ENCODE data around the gene WNT11. TPM values are rescaled to one million over a fixed set of nuclear protein-coding genes. Genes with fewer than 3 reads are reported as not detected.

The WNT11 gene
- polyA plus RNA-seq, 4 donors: 2.1 to 7.3 (median 3.9) TPM

- FAIRE-seq: no peak
- Histone ChIP-seq H3K27ac (ENCODE audit: low read depth in 1 of 3, low read length in 2 of 3) (peak overlapping the region in 2 of 3 donors; percentile 55 to 80), H3K27me3 (ENCODE audit: control insufficient read depth in 3 of 3, insufficient read depth in 3 of 3, low read length in 3 of 3) (no peaks in the 10 kb centered on the region), H3K36me3 (ENCODE audit: control insufficient read depth in 3 of 3, insufficient read depth in 2 of 3, low read depth in 1 of 3, low read length in 3 of 3) (no peaks in the 10 kb centered on the region), H3K4me3 (ENCODE audit: low read depth in 1 of 3, low read length in 3 of 3) (no peak overlapping the region), H3K9me3 (ENCODE audit: control insufficient read depth in 2 of 2, insufficient read depth in 1 of 2, low read depth in 1 of 2, low read length in 1 of 2) (no peaks in the 10 kb centered on the region), H3K4me1 (ENCODE audit: control insufficient read depth in 3 of 3, insufficient read depth in 2 of 3, low read depth in 1 of 3, low read length in 2 of 3) (peaks cover 0 to 64% (median 0%) of the 10 kb centered on the region in 3 donors)
- no peak for DNase-seq
- WGBS, 3 donors: 88 to 94% (median 90%) methylated on average over 8 of the region's 8 CpGs
Observed at GRCh38 chr11:76229690-76230240, 23.5 kb upstream of the WNT11 start.

GRCh38 chr11:76228875-76229149, 22.5 kb upstream of the WNT11 start:
- Histone ChIP-seq H3K9me3 (ENCODE audit: control insufficient read depth in 2 of 2, insufficient read depth in 1 of 2, low read depth in 1 of 2, low read length in 1 of 2) (no peaks in the 10 kb centered on the region), H3K36me3 (ENCODE audit: control insufficient read depth in 3 of 3, insufficient read depth in 2 of 3, low read depth in 1 of 3, low read length in 3 of 3) (no peaks in the 10 kb centered on the region), H3K4me3 (ENCODE audit: low read depth in 1 of 3, low read length in 3 of 3) (no peak overlapping the region), H3K27ac (ENCODE audit: low read depth in 1 of 3, low read length in 2 of 3) (peak overlapping the region in 2 of 3 donors; percentile 80 to 88), H3K4me1 (ENCODE audit: control insufficient read depth in 3 of 3, insufficient read depth in 2 of 3, low read depth in 1 of 3, low read length in 2 of 3) (peaks cover 0 to 63% (median 0%) of the 10 kb centered on the region in 3 donors), H3K27me3 (ENCODE audit: control insufficient read depth in 3 of 3, insufficient read depth in 3 of 3, low read length in 3 of 3) (no peaks in the 10 kb centered on the region)
- FAIRE-seq: no peak
- 74 to 83% (median 76%) methylated on average over 5 of the region's 5 CpGs for WGBS, 3 donors
- DNase-seq: no peak

- WGBS, 3 donors: 41 to 70% (median 51%) methylated on average over 15 of the region's 15 CpGs
- FAIRE-seq (no peak), DNase-seq (peak; percentile 84 to 95)
- Histone ChIP-seq H3K4me1 (ENCODE audit: control insufficient read depth in 3 of 3, insufficient read depth in 2 of 3, low read depth in 1 of 3, low read length in 2 of 3) (peaks cover 0 to 60% (median 0%) of the 10 kb centered on the region in 3 donors), H3K9me3 (ENCODE audit: control insufficient read depth in 2 of 2, insufficient read depth in 1 of 2, low read depth in 1 of 2, low read length in 1 of 2) (no peaks in the 10 kb centered on the region), H3K4me3 (ENCODE audit: low read depth in 1 of 3, low read length in 3 of 3) (no peak overlapping the region), H3K27ac (ENCODE audit: low read depth in 1 of 3, low read length in 2 of 3) (peak overlapping the region; percentile 72 to 88 (median 80)), H3K27me3 (ENCODE audit: control insufficient read depth in 3 of 3, insufficient read depth in 3 of 3, low read length in 3 of 3) (no peaks in the 10 kb centered on the region), H3K36me3 (ENCODE audit: control insufficient read depth in 3 of 3, insufficient read depth in 2 of 3, low read depth in 1 of 3, low read length in 3 of 3) (no peaks in the 10 kb centered on the region)
Observed at GRCh38 chr11:76228071-76228874, 22.0 kb upstream of the WNT11 start.

GRCh38 chr11:76226626-76227025, 20.3 kb upstream of the WNT11 start:
- peak overlapping the region in 2 of 3 donors; percentile 80 to 88 for H3K27ac ChIP-seq (ENCODE audit: low read depth in 1 of 3, low read length in 2 of 3)
- FAIRE-seq: no peak
- 80 to 97% (median 92%) methylated on average over 3 of the region's 3 CpGs for WGBS, 3 donors

GRCh38 chr11:76225122-76225611, 18.9 kb upstream of the WNT11 start:
- Histone ChIP-seq H3K4me3 (ENCODE audit: low read depth in 1 of 3, low read length in 3 of 3) (no peak overlapping the region), H3K27ac (ENCODE audit: low read depth in 1 of 3, low read length in 2 of 3) (peak overlapping the region in 1 of 3 donors; percentile 81), H3K4me1 (ENCODE audit: control insufficient read depth in 3 of 3, insufficient read depth in 2 of 3, low read depth in 1 of 3, low read length in 2 of 3) (peaks cover 0 to 45% (median 0%) of the 10 kb centered on the region in 3 donors), H3K36me3 (ENCODE audit: control insufficient read depth in 3 of 3, insufficient read depth in 2 of 3, low read depth in 1 of 3, low read length in 3 of 3) (no peaks in the 10 kb centered on the region), H3K9me3 (ENCODE audit: control insufficient read depth in 2 of 2, insufficient read depth in 1 of 2, low read depth in 1 of 2, low read length in 1 of 2) (no peaks in the 10 kb centered on the region), H3K27me3 (ENCODE audit: control insufficient read depth in 3 of 3, insufficient read depth in 3 of 3, low read length in 3 of 3) (no peaks in the 10 kb centered on the region)
- WGBS, 3 donors: 89 to 92% (median 92%) methylated on average over 16 to 17 of the region's 17 CpGs
- DNase-seq (peak in 1 of 2 donors; percentile 66), FAIRE-seq (no peak)

More at GRCh38 chr11:76226626-76227025, 20.3 kb upstream of the WNT11 start:
- Histone ChIP-seq H3K4me1 (ENCODE audit: control insufficient read depth in 3 of 3, insufficient read depth in 2 of 3, low read depth in 1 of 3, low read length in 2 of 3) (peaks cover 0 to 50% (median 0%) of the 10 kb centered on the region in 3 donors), H3K27me3 (ENCODE audit: control insufficient read depth in 3 of 3, insufficient read depth in 3 of 3, low read length in 3 of 3) (no peaks in the 10 kb centered on the region), H3K36me3 (ENCODE audit: control insufficient read depth in 3 of 3, insufficient read depth in 2 of 3, low read depth in 1 of 3, low read length in 3 of 3) (no peaks in the 10 kb centered on the region), H3K4me3 (ENCODE audit: low read depth in 1 of 3, low read length in 3 of 3) (no peak overlapping the region), H3K9me3 (ENCODE audit: control insufficient read depth in 2 of 2, insufficient read depth in 1 of 2, low read depth in 1 of 2, low read length in 1 of 2) (no peaks in the 10 kb centered on the region)
- no peak for DNase-seq

GRCh38 chr11:76224461-76225121, 18.3 kb upstream of the WNT11 start:
- Histone ChIP-seq H3K27ac (ENCODE audit: low read depth in 1 of 3, low read length in 2 of 3) (peak overlapping the region in 1 of 3 donors; percentile 81), H3K4me3 (ENCODE audit: low read depth in 1 of 3, low read length in 3 of 3) (no peak overlapping the region), H3K4me1 (ENCODE audit: control insufficient read depth in 3 of 3, insufficient read depth in 2 of 3, low read depth in 1 of 3, low read length in 2 of 3) (peaks cover 0 to 45% (median 0%) of the 10 kb centered on the region in 3 donors), H3K36me3 (ENCODE audit: control insufficient read depth in 3 of 3, insufficient read depth in 2 of 3, low read depth in 1 of 3, low read length in 3 of 3) (no peaks in the 10 kb centered on the region), H3K9me3 (ENCODE audit: control insufficient read depth in 2 of 2, insufficient read depth in 1 of 2, low read depth in 1 of 2, low read length in 1 of 2) (no peaks in the 10 kb centered on the region), H3K27me3 (ENCODE audit: control insufficient read depth in 3 of 3, insufficient read depth in 3 of 3, low read length in 3 of 3) (no peaks in the 10 kb centered on the region)
- 83 to 85% (median 84%) methylated on average over 10 of the region's 10 CpGs for WGBS, 3 donors
- DNase-seq (no peak), FAIRE-seq (no peak)

- Histone ChIP-seq H3K4me3 (ENCODE audit: low read depth in 1 of 3, low read length in 3 of 3) (no peak overlapping the region), H3K36me3 (ENCODE audit: control insufficient read depth in 3 of 3, insufficient read depth in 2 of 3, low read depth in 1 of 3, low read length in 3 of 3) (no peaks in the 10 kb centered on the region), H3K4me1 (ENCODE audit: control insufficient read depth in 3 of 3, insufficient read depth in 2 of 3, low read depth in 1 of 3, low read length in 2 of 3) (peaks cover 0 to 21% (median 0%) of the 10 kb centered on the region in 3 donors), H3K27me3 (ENCODE audit: control insufficient read depth in 3 of 3, insufficient read depth in 3 of 3, low read length in 3 of 3) (no peaks in the 10 kb centered on the region), H3K9me3 (ENCODE audit: control insufficient read depth in 2 of 2, insufficient read depth in 1 of 2, low read depth in 1 of 2, low read length in 1 of 2) (no peaks in the 10 kb centered on the region), H3K27ac (ENCODE audit: low read depth in 1 of 3, low read length in 2 of 3) (no peak overlapping the region)
- WGBS, 3 donors: 72 to 88% (median 87%) methylated on average over 3 of the region's 3 CpGs
- no peak for DNase-seq
- no peak for FAIRE-seq
Observed at GRCh38 chr11:76221365-76221764, 15.1 kb upstream of the WNT11 start.

GRCh38 chr11:76219243-76219642, 12.9 kb upstream of the WNT11 start:
- Histone ChIP-seq H3K4me1 (ENCODE audit: control insufficient read depth in 3 of 3, insufficient read depth in 2 of 3, low read depth in 1 of 3, low read length in 2 of 3) (peaks cover 0 to 3% (median 0%) of the 10 kb centered on the region in 3 donors), H3K27ac (ENCODE audit: low read depth in 1 of 3, low read length in 2 of 3) (no peak overlapping the region), H3K36me3 (ENCODE audit: control insufficient read depth in 3 of 3, insufficient read depth in 2 of 3, low read depth in 1 of 3, low read length in 3 of 3) (no peaks in the 10 kb centered on the region), H3K4me3 (ENCODE audit: low read depth in 1 of 3, low read length in 3 of 3) (no peak overlapping the region), H3K27me3 (ENCODE audit: control insufficient read depth in 3 of 3, insufficient read depth in 3 of 3, low read length in 3 of 3) (no peaks in the 10 kb centered on the region), H3K9me3 (ENCODE audit: control insufficient read depth in 2 of 2, insufficient read depth in 1 of 2, low read depth in 1 of 2, low read length in 1 of 2) (no peaks in the 10 kb centered on the region)
- no peak for FAIRE-seq
- 73 to 86% (median 77%) methylated on average over 3 of the region's 3 CpGs for WGBS, 3 donors
- DNase-seq: no peak

Data from small intestine (tissue), 7 donors.